ENCODE measurements around the gene CX3CR1. TPM values are rescaled to one million over a fixed set of nuclear protein-coding genes. Genes with fewer than 3 reads are reported as not detected.

CX3CR1 gene, protein sequence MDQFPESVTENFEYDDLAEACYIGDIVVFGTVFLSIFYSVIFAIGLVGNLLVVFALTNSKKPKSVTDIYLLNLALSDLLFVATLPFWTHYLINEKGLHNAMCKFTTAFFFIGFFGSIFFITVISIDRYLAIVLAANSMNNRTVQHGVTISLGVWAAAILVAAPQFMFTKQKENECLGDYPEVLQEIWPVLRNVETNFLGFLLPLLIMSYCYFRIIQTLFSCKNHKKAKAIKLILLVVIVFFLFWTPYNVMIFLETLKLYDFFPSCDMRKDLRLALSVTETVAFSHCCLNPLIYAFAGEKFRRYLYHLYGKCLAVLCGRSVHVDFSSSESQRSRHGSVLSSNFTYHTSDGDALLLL
- polyA plus RNA-seq (2013, experiment 1 of 2), result 0.10 TPM
- 0.18 TPM for polyA plus RNA-seq (2013, experiment 2 of 2)

DNA sequence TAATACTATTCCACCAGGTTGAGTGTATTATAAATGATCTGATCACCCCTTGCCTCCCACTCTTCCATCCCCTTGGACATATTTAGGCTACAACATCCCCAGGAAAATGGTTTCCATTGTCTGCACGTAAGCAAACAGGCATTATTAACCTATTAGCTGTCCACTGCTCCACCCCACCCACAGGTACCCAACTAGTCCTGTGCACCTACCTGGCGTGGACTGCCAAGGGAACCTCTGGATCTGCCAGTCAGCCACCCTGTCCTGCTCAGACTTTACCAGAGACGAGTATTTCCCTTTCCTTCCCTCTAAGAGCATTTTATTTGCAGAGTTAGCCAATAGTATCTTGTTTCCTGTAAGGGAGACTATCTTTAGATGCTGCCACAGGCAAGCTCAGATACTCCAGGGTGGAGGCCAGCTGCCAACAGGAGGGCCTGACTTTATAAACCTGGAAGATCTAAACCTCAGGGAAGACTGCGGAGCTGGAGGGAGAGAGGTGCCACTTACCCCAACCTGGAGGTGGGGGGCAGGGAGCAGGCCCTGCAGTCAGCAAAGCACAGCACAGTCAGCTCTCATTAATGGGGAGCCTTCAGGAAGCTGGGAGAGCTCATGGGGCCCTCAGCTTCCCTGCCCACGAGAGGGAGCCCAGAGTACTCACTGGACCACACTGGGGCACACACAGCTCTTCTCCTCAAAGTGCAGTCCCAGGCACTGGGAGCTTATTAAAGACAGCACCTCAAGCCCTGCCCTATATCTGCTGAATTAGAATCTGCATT, at the start of gene CX3CR1:
CX3CR1 (minus strand) TSS at position 292 of the 773 bp plus-strand sequence. CDS start 13,527 bp downstream, outside the sequence.
- Histone ChIP-seq H3K4me1 (ENCODE audit: control insufficient read depth in 2 of 2, insufficient read depth in 1 of 2, low read depth in 1 of 2, low read length in 2 of 2) (no peaks in the 10 kb centered on the region), H3K4me3 (ENCODE audit: low read length in 2 of 2) (no peak within 1 kb of the TSS), H3K27ac (replicated peaks; ENCODE audit: low read length) (no peak within 1 kb of the TSS), H3K18ac (ENCODE audit: low read length) (no peak within 1 kb of the TSS), H2AK5ac (ENCODE audit: low read depth, low read length) (no peak within 1 kb of the TSS), H2BK5ac (ENCODE audit: low read length) (no peak within 1 kb of the TSS), H2BK15ac (ENCODE audit: low read length) (no peak within 1 kb of the TSS), H3K9ac (ENCODE audit: low read depth, low read length, poor library complexity) (no peak within 1 kb of the TSS), H4K91ac (ENCODE audit: low read depth, low read length, poor library complexity) (no peak within 1 kb of the TSS), H3K14ac (ENCODE audit: low read length) (no peak within 1 kb of the TSS), H4K8ac (ENCODE audit: low read depth, low read length) (no peak within 1 kb of the TSS), H2AFZ (ENCODE audit: low read length) (no peak within 1 kb of the TSS), H3K36me3 (replicated peaks in 1 of 2; ENCODE audit: control insufficient read depth in 2 of 2, insufficient read depth in 2 of 2, low read length in 2 of 2) (no peaks in the 10 kb centered on the region), H2BK120ac (ENCODE audit: low read depth, low read length) (no peak within 1 kb of the TSS), H3K23ac (ENCODE audit: low read depth, low read length, poor library complexity) (no peak within 1 kb of the TSS), H3K9me3 (replicated peaks in 1 of 2; ENCODE audit: control insufficient read depth in 2 of 2, insufficient read depth in 1 of 2, low read depth in 1 of 2, low read length in 2 of 2) (no peaks in the 10 kb centered on the region), H3K79me1 (ENCODE audit: low read depth, low read length) (no peaks in the 10 kb centered on the region), H2BK12ac (ENCODE audit: low read length) (no peak within 1 kb of the TSS), H3K27me3 (ENCODE audit: control insufficient read depth in 3 of 3, insufficient read depth in 3 of 3, low read depth in 1 of 3, low read length in 3 of 3) (peaks cover 0 to 4% (median 0%) of the 10 kb centered on the region in 3 experiments), H3K4ac (ENCODE audit: low read length) (no peak within 1 kb of the TSS), H3K4me2 (ENCODE audit: insufficient read depth, low read length, poor library complexity, severe bottlenecking) (no peak within 1 kb of the TSS)
- no CpG with 5 or more reads among the region's 5 CpGs for WGBS, 2 donors (ENCODE audit: extremely low coverage in 2 of 2, insufficient read length in 2 of 2, insufficient replicate concordance in 1 of 2)
- no peak for DNase-seq (ENCODE audit: low spot score)

DNA sequence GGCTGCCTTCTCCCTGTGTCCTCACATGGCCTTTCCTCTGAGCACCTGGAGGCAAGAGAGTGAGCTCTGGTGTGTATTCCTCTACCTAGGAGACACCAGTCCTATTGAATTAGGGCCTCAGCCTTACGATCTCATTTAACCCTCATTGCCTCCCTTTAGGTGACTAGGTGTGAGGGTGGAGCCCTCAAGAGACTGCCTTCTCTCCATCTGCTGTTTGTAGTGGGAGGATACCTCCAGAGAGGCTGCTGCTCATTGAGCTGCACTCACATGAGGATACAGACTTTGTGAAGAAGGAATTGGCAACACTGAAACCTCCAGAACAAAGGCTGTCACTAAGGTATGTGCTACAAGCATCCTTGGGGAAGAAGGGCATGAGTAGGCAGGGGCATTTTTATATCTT, 49.7 kb upstream of the CX3CR1 start, which contains the start of gene CCR8:
CCR8 (plus strand) TSS at position 217 of the 400 bp plus-strand sequence. CDS start 2,623 bp downstream, outside the sequence.
- no peak within 1 kb of the TSS for H3K4me2 ChIP-seq (ENCODE audit: insufficient read depth, low read length, poor library complexity, severe bottlenecking)
- H2BK120ac ChIP-seq (ENCODE audit: low read depth, low read length), result no peak within 1 kb of the TSS
- no peak within 1 kb of the TSS for H3K4me3 ChIP-seq (ENCODE audit: low read length in 2 of 2)
- H2AK5ac ChIP-seq (ENCODE audit: low read depth, low read length), result no peak within 1 kb of the TSS
- no peak within 1 kb of the TSS for H3K27ac ChIP-seq (replicated peaks; ENCODE audit: low read length)
- DNase-seq (ENCODE audit: low spot score), result no peak
- no peak within 1 kb of the TSS for H3K9ac ChIP-seq (ENCODE audit: low read depth, low read length, poor library complexity)
- H3K9me3 ChIP-seq (replicated peaks in 1 of 2; ENCODE audit: control insufficient read depth in 2 of 2, insufficient read depth in 1 of 2, low read depth in 1 of 2, low read length in 2 of 2), result no peaks in the 10 kb centered on the region
- H3K4me1 ChIP-seq (ENCODE audit: control insufficient read depth in 2 of 2, insufficient read depth in 1 of 2, low read depth in 1 of 2, low read length in 2 of 2), result no peaks in the 10 kb centered on the region
- no peak within 1 kb of the TSS for H2BK15ac ChIP-seq (ENCODE audit: low read length)
- H3K36me3 ChIP-seq (replicated peaks in 1 of 2; ENCODE audit: control insufficient read depth in 2 of 2, insufficient read depth in 2 of 2, low read length in 2 of 2), result no peaks in the 10 kb centered on the region
- no peak within 1 kb of the TSS for H3K4ac ChIP-seq (ENCODE audit: low read length)
- H2BK5ac ChIP-seq (ENCODE audit: low read length), result no peak within 1 kb of the TSS
- H3K23ac ChIP-seq (ENCODE audit: low read depth, low read length, poor library complexity), result no peak within 1 kb of the TSS
- H4K8ac ChIP-seq (ENCODE audit: low read depth, low read length), result no peak within 1 kb of the TSS
- H4K91ac ChIP-seq (ENCODE audit: low read depth, low read length, poor library complexity), result no peak within 1 kb of the TSS
- H2AFZ ChIP-seq (ENCODE audit: low read length), result no peak within 1 kb of the TSS
- no peak within 1 kb of the TSS for H3K14ac ChIP-seq (ENCODE audit: low read length)
- no CpG with 5 or more reads among the region's 1 CpG for WGBS, 2 donors (ENCODE audit: extremely low coverage in 2 of 2, insufficient read length in 2 of 2, insufficient replicate concordance in 1 of 2)
- no peak within 1 kb of the TSS for H3K18ac ChIP-seq (ENCODE audit: low read length)
- H2BK12ac ChIP-seq (ENCODE audit: low read length), result no peak within 1 kb of the TSS
- H3K79me1 ChIP-seq (ENCODE audit: low read depth, low read length), result no peaks in the 10 kb centered on the region
- no peaks in the 10 kb centered on the region for H3K27me3 ChIP-seq (ENCODE audit: control insufficient read depth in 3 of 3, insufficient read depth in 3 of 3, low read depth in 1 of 3, low read length in 3 of 3)

DNA sequence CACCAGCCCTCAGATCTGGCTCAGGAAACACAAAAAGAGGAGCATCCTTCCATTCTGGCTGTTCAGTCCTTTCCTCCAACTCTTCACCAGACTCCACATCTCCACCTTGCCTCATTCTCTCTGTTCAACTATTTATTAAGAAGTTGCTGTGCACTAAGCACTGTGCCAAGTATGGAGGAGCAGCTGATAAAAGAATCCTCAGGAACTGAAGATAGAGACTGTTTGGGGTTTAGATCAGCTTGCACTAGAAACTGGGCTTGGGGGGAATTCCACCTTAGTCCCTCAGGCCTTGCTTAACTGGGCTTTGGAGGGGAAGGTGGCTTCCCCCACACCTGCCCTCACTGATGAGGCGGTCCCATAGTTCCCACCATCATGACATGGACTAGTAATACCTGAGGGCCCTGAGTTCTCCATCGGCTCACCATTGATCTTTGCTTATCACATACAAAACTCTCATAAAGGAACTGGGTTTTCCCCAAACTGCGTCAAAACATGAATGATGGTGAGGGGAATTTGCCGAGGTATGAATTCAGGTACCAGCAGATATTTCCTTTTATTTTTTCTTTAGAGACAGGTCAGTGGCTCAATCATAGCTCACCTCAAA, 48.0 kb upstream of the CX3CR1 start:
- no peak overlapping the region for H3K14ac ChIP-seq (ENCODE audit: low read length)

More for the DNA sequence above, 48.0 kb upstream of the CX3CR1 start:
- Histone ChIP-seq H3K79me1 (ENCODE audit: low read depth, low read length) (no peaks in the 10 kb centered on the region), H3K9me3 (replicated peaks in 1 of 2; ENCODE audit: control insufficient read depth in 2 of 2, insufficient read depth in 1 of 2, low read depth in 1 of 2, low read length in 2 of 2) (no peaks in the 10 kb centered on the region), H2BK15ac (ENCODE audit: low read length) (no peak overlapping the region), H4K8ac (ENCODE audit: low read depth, low read length) (no peak overlapping the region), H3K4me2 (ENCODE audit: insufficient read depth, low read length, poor library complexity, severe bottlenecking) (no peak overlapping the region), H2AFZ (ENCODE audit: low read length) (no peak overlapping the region), H3K18ac (ENCODE audit: low read length) (no peak overlapping the region), H2BK120ac (ENCODE audit: low read depth, low read length) (no peak overlapping the region), H2BK5ac (ENCODE audit: low read length) (no peak overlapping the region), H3K4ac (ENCODE audit: low read length) (no peak overlapping the region), H3K4me1 (ENCODE audit: control insufficient read depth in 2 of 2, insufficient read depth in 1 of 2, low read depth in 1 of 2, low read length in 2 of 2) (no peaks in the 10 kb centered on the region), H3K27me3 (ENCODE audit: control insufficient read depth in 3 of 3, insufficient read depth in 3 of 3, low read depth in 1 of 3, low read length in 3 of 3) (peaks cover 0 to 2% (median 0%) of the 10 kb centered on the region in 3 experiments), H4K91ac (ENCODE audit: low read depth, low read length, poor library complexity) (no peak overlapping the region), H2AK5ac (ENCODE audit: low read depth, low read length) (no peak overlapping the region), H3K23ac (ENCODE audit: low read depth, low read length, poor library complexity) (no peak overlapping the region), H3K9ac (ENCODE audit: low read depth, low read length, poor library complexity) (no peak overlapping the region), H3K36me3 (replicated peaks in 1 of 2; ENCODE audit: control insufficient read depth in 2 of 2, insufficient read depth in 2 of 2, low read length in 2 of 2) (no peaks in the 10 kb centered on the region), H2BK12ac (ENCODE audit: low read length) (no peak overlapping the region), H3K27ac (replicated peaks; ENCODE audit: low read length) (no peak overlapping the region), H3K4me3 (ENCODE audit: low read length in 2 of 2) (no peak overlapping the region)
- no peak for DNase-seq (ENCODE audit: low spot score)
- WGBS, 2 donors (ENCODE audit: extremely low coverage in 2 of 2, insufficient read length in 2 of 2, insufficient replicate concordance in 1 of 2), result no CpG with 5 or more reads among the region's 4 CpGs
